NAMALWA (cell line): ENCODE results near the gene SIRT3.
A peak's percentile ranks its signal among the peaks of the same experiment; 100 is the strongest.

Experiments
- DNase-seq: peaks from one replicate; pipeline ENCODE4 v3.0.0-alpha.2; 2015; ENCODE audit warnings: low spot score

Gene SIRT3

DNA sequence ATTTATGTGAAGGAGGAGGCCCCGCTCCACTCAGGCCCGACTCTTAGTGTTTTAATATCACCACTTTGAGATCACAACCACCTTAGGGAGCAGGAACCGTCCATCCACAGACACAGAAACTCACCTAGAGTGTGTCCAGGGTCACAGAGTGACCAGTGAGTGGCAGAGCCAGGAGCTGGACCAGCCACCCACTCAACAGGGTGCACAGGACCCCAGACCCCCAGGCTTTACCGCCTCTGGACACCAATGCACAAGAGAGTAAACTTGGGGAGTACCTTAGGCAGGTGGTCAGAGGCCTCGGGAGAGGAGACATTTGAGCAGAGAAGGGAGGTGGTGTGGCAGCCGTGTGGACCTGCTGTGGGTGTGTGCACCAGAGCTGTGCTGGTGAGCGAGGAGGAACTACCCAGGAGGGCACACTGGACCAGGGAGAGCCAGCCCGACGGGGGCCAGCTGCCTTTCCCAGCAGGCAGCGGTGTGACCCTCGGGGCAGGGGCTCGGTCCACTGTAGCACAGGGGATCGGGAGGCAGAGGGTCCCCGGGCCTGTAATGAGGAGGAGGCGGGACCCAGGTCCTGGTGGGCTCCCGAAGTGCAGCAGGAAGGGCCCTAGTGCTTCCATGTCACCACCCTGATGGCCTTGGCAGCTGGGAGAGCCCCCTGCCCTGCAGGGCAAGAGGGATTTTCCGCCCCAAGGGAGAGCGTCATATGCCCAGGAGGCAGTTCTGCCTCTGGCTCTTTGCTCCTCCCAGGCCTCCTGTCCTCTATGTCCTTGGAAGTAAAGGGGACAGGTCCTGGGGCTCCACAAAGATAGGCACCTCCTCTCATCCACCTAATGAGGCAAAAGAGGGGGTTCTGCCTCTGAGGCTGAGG is 34.5 kb upstream of the SIRT3 start:
- DNase-seq: no peak

DNA sequence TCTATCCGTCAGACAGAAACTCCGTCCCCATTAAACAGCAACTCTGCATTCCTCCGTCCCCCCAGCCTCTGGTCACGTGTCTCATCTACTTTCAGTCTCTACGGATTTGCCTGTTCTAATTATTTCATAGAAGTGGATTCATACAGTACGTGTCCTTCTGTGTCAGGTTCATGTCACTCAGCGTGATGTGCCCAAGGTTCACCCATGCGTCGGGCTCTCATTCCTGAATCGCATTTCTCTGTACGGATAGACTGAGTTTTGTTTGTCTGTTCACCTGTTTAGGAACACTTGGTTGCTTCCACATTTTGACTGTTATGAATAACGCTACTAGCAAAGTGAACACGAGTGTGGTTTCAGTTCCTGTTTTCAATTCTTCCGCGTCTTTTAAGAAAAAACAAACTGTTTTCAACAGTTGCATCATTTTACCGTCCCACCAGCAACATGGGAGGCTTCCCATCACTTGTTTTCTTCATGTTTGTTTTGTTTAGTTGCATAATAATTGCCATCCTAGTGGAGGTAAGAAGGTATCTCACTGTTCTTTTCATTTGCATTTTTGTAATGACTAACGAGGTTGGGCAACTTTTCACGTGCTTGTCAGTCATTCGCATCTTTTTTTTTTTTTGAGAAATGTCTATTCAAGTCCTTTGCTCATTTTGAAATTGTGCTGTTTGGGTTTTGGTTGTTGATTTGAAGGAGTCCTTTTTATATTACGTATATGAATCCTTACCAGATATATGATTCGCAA is 33.2 kb upstream of the SIRT3 start:
- peak; percentile 99 for DNase-seq

DNA sequence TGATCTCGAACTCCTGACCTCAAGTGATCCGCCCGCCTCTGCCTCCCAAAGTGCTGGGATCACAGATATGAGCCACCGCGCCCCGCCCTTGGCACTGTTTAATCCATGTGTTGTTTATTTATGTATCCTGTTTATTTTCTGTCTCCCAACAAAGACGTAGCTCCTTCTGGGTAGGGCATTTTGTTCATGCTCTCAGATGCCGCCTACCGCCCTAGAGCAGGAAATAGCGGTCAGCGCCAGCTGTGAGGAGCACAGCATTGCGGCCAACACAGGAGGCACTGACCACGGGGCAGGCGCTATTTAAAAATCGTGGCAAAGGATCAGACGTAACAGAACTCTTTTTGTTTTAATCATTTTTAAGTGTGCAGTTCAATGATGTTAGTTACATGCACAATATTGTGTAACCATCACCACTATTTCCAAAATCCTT is 32.6 kb upstream of the SIRT3 start:
- peak; percentile 86 for DNase-seq

DNA sequence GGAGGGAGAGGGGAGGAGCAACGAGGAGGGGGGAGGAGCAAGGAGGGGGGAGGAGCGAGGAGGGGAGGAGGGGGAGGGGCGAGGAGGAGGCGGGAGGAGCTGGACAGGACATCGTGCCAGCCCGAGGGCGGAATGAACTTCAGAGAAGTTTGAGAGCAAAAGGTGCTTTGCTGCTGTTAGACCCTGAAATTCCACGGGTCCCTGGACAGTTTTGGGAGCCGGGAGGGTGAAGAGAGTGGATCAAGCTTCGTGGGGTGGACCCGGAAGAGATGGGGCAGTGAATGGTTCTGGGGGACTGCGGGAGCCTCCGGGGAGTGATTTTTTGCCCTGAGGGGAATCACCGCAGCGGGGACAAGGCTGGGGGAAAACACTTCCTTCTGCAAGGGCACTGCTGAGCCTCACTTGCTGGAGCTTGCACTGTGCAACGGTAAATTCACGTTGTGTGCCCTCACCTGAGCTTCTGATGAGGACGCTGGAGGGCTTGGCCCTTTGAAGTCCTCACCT is 31.4 kb upstream of the SIRT3 start:
- DNase-seq: peak; percentile 77

DNA sequence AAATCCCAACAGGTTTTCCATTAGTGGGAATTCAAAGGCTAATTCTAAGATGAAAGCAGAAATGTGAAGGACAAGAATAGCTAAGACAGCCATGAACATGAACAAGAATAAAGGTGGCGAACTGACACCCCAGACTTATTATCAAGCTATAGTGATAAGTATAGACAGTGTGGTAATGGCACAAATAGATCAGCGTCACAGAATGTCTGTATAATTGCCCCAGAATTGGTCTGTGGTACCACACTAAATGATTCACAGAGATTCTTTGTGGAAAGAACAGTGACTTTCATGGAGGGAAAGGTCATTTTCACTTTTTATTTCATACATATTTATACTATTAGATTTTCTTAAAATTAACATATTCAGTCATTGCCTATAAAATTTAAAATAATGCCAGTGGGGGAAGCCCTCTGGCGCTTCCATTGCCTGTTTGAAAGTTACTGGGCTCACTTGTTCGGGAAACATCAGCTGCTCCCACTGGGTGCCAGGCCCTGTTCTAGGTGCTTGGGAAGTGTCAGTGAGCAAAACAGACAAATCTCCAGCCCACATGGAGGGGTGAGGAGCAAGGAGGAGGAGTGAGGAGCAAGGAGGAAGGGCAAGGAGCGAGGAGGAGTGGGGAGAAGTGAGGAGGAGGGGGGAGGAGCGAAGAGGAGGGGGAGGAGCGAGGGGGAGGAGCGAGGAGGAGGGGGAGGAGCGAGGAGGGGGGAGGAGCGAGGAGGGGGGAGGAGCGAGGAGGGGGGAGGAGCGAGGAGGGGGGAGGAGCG is 30.7 kb upstream of the SIRT3 start:
- peak; percentile 51 for DNase-seq

DNA sequence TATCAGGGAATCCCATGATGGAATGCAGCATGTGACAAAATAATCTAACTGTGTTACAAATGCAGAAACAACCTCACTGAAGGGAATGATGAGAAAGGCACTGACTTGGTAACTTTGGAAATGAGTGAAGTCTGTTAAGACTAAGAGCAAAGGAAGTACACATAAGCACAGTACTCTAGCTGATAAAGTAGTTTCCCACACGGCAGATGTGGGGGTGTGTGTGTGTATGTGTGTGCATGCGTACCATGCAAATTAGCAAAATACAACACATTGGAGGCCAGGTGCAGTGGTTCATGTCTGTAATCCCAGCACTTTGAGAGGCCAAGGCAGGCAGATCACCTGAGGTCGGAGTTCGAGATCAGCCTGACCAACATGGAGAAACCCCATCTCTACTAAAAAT is 25.5 kb upstream of the SIRT3 start:
- DNase-seq: peak; percentile 35

DNA sequence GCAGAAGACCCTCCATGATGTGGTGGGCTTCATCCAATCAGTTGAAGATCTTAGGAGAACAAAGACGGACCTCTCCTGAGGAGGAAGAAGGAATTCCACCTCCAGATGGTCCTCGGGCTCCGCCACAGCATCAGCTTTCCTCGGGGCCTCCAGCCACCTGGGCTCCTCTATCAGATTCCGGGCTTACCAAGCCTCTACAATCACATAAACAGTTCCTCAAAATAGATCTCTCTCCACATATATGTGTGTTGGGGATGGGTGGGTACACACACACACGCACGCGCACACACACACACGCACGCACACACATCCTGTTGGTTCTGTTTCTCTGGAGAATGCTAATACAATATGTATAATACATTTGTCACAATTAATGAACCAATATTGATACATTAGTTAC is 23.3 kb upstream of the SIRT3 start:
- DNase-seq: no peak

DNA sequence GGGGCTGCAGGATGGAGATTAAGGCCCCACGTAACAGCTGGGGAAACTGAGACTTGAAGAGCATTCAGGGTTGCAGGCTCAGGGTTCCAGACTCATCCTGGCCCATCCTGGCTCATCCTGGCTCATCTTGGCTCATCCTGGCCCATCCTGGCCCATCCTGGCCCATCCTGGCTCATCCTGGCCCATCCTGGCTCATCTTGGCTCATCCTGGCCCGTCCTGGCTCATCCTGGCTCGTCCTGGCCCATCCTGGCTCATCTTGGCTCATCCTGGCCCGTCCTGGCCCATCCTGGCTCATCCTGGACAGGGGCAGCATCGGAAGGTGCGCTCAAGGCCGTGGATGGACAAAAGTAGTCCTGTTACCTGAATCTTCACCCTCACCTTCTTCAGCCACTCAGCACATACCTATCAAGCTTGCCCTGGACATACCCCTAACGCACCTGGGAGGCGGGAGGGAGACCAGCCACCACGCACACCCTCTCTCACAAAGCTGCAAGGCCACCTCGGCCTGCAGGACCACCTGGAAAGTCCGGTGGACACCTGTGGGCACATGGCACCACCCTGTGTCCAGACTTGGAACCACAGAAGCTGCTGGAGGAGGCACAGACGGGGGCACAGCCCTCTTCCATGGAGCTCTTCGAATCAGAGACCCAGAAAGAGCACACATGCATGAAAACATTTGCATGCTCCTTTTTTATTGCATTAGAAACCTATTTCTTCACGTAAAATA is 21.8 kb upstream of the SIRT3 start:
- DNase-seq: peak; percentile 51

DNA sequence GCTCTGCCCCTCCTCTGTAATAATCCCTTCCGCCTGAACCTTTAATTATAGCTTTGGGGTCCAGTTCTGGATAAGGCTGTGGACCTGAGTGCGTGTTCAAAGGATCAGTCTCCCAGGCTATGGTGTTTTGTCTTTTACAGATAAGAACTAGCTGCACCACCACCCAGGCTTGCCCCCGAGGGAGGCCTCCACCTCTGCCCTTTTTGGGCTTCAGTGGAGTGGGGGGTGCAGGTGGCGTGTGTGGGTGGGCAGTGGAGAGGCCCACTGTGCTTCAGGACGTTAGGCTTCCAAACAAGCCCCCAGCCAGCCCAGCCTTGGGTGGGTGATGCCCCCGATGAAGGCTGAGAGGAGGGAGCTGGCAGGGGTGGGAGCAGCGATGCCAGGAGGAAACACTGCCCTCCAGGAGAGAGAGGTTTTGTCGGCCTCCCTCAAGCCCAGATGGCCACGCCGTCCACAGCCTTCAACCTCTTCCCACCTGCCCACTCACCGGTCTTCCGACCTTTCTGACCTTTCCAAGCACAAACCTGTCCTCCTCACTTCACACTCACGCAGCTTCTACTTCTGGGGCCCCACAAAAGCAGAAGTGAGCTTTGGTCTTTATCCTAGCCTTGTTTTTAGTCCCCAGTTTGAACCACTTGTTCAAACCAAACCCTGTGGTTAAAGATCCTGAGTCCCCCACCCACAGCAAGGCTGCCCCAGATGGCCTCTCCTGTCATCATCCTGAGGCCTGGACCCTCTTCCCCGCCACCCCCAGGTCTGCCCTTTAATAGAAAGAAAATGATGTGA is 21.0 kb upstream of the SIRT3 start:
- DNase-seq: peak; percentile 30

DNA sequence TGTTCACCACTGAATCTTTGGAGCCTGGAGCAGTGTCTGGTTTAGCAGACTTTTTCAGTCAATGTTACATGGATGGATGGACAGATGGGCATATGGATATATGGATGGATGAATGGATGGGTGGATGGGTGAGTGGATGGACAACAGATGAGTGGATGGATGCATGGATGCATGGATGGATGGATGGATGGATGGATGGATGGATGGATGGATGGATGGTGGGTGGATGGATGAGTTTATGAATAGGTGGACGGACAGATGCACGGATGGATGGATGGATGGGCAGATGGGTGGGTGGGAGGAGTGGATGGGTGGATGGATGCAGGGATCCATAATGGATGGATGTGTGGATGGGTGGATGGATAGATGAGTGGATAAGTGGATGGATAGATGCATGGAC is 19.7 kb upstream of the SIRT3 start:
- no peak for DNase-seq

DNA sequence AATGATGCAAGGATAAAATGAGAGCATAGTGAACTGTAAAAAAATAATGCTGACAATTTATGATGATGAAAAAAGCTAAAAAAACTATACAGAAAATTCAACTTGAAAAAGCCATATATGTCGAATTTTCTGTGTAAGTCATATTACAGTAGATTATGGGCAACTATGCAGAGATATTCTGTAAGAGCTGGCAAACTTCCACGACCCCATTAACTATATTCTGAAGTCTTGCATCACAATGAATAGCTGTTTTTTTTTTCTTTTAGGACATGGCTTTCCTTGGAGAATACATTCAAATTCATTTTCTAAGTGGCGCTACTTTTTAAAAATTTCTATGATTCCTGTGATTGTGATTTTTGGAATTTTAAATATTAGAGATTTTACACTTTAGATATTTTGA is 19.0 kb upstream of the SIRT3 start:
- DNase-seq: no peak

DNA sequence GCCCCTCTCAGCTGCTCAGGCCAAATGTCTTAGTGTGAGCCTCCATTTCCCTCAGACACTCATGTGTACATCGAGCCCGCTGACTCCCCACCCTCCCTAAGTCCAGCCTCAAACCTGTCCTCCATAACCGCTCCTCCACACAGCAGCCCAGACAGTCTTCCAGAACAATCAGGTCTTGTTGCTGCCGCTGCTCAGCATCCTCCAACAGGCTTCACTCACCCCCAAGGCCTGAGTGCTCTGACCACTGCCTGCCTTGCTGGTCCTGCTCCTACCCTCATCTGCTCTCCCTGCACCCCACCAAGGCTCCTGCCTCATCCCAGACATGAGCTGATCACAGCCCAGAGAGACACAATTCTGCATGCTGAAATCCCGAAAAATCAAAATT is 17.7 kb upstream of the SIRT3 start:
- no peak for DNase-seq

DNA sequence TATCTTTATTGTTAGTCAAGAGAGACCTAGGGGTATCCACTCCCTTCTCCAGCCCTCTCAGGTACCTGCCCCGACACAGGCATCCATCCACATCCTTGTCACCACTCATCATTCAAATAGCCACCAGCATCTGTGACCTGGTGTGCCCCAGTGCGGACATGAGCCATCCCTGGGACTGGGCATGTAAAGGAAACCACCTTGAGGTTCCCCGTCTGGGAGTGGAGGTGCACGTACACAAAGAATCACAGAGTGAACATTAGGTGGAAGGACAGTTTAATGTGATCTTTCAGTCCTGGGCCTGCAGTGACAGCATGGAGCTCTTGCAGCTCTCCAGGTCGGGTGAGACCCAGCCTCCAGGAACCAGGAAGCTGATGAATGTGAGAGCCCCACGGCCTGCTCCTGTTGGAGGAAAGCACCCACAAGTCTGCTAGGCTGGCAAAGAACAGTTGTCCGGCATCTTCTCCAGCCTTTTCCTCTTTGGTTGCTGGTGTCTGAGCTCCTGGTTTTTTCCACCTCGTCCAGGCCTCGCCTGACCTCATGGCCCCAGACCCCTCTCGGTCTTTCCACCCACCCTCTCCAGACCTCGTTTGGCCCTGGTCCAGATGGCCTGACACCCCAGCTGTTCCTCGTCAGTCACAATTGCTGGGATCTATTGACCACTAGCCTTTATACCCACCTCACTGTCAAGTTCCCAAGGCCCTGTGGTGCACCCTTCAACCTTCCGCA is 17.2 kb upstream of the SIRT3 start:
- no peak for DNase-seq

DNA sequence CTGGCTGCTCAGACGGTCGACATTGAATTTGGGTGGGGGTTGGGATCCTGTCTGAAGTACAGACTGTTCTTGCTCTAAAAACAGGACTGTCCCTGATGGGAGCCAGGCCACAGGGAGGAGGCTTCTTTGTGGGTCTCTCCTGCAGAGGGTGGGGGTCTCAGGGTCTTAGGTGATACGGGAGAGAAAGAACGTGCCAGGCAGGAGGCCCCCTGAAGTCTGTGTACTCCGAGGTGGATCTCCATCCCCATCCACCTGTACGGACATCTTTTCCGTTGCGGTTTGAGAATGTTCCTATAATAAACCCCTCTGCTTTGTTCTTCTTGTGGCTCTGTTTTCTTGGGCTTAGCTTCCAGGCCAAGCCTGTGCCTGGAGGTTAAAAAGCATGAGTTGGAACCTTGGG is 16.5 kb upstream of the SIRT3 start:
- no peak for DNase-seq

DNA sequence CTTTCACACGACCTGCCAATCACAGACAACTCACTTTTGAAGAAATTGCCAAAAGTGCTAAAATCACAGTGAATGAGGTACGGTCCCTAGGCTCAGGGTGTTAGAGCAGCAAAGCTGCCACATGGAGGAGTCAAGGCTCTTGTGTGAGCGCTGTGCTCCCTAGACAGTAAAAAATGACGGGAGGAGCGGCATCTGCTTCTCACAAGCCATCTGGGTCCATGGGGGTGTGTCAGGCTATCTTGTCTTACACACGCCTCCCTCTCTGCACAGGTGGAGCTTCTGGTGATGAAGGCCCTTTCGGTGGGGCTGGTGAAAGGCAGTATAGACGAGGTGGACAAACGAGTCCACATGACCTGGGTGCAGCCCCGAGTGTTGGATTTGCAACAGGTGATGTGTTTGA is 15.4 kb upstream of the SIRT3 start:
- peak; percentile 31 for DNase-seq

DNA sequence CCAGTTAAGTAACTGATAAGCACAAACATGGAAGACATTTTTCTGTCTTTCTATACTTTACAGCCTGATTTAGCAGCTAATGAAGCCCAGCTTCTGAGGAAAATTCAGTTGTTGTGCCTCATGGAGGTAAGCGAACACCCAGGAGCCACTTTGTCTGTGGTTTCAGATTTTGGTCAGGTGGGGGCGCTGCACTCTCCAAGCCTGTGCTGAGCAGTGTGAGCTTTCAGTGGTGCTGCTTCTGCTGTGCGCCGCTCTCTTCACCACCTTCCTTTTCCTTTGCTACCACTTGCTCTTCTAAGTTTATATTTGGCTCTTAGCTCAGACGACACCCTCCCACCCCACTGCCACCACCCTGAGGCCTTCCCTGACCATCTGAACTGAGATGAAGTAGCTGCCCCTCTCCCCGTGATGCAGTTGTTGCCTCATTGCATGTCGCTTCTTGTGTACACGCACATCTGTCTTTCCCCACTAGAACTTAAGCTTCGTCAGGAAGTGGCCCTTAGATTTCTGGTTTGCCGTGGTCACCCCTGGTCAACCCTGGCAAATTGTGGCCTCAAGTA is 14.7 kb upstream of the SIRT3 start:
- peak; percentile 82 for DNase-seq

DNA sequence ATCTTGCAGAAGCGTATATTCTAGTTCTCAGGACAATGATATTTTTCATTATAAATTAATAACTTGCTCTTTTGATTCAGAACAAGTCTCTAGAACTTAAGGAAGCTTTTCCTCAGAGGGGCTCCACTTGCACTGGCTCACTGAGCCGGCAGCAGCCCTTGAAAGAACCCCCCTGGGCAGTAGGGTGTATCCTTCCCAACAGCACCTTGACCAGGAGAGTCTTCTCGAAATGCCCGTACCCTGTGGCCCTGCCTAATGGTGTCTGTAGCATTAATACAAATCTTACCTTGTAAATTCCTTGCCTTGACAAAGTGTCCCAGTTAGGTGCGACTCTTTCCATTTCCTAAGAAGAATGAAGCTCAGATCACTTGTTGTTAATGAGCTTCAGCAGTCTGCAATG is 14.1 kb upstream of the SIRT3 start:
- no peak for DNase-seq

DNA sequence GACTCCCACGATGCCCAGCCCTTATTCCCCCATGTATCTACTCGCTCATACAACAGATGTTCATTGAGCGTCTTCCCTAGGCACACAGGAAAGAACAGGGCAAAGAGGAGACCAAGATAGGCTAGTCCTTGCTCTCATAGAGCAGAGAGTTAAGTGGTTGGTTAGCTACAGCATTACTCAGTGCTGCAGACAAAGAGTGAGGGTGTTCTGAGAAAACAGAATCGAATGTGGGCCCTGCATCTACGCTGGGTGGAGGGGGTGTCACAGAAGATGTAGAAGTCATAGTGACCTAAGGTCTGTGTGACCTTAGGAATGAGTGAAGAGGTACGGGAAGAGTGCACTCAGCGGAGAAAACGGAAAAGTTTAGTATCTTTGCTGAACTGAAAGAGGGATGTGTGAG is 12.9 kb upstream of the SIRT3 start:
- DNase-seq: no peak

DNA sequence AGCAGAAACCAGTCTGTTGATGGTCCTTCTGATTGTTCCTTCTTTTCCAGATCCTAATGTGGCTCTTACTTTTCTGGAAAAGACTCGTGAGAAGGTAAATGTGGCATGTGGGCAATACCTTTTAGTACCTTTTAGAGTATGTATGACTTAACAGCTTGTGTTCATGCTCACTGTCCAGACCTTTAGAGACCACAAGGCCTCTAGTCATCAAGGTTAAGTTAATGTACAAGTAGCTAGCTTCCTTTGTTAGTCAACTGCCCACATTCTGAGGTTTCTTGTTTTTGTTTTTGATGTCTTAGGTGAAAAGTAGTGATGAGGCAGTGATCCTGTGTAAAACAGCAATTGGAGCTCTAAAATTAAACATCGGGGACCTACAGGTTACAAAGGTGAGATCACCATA is 8.2 kb upstream of the SIRT3 start:
- DNase-seq: no peak

DNA sequence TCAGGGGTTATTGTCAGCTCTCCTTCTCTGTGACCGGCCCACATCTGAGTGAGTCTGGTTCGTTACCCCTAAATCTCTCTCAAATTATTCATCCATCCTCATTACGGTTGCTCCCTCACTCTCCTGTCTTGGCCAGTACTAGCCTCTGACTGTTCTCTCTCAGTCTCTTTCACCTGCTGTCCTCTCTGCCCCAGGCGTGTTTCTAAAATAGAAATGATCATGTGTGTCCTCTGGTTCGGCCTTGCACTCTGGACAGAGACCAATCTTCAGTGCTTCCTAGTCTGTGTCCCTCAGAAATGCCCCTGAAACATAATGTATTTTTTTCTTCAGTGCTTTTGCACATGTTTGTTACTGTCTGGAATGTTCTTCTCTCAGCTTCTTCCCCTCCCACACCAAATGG is 5.5 kb upstream of the SIRT3 start:
- DNase-seq: no peak
